ENCODE data around the gene LNX1.

Gene LNX1

DNA sequence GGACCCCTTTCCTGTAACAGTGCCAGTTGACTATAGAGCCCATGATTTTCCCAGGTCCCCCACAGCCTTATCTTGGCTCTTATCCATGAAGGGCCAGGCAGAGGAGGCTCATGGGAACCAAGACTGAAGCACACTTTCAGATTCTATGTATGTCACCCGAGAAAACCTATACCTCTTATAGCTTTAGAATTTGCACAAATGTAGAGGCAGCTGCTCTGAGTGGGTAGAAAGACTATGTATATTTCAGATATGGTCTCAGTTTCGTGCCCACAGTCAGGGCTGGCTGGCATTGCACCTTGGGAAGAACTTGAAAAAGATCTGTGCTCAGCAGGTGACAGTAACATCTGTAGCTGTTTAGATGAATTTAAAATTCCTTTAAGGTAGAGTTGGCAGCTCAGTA, 8.3 kb upstream of the LNX1 start:
- DNase-seq (ENCODE audit: low read depth, low spot score) = no peak

DNA sequence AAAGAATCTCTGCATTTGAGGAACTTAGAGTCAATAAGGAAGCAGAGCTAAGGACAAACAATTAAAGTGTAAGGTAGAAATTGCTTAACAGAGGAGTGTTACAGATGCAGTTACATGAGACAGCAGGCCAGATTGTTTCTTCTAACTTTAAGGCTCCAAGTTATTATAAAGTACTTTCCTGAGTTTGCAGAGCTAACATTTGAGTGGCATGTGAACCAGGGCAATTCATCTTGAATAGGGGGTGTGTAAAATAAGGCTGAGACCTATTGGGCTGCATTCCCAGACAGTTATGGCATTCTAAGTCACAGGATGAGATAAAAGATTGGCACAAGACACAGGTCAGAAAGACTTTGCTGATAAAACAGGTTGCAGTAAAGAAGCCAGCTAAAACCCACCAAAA, 7.6 kb upstream of the LNX1 start:
- no peak for DNase-seq (ENCODE audit: low read depth, low spot score)

DNA sequence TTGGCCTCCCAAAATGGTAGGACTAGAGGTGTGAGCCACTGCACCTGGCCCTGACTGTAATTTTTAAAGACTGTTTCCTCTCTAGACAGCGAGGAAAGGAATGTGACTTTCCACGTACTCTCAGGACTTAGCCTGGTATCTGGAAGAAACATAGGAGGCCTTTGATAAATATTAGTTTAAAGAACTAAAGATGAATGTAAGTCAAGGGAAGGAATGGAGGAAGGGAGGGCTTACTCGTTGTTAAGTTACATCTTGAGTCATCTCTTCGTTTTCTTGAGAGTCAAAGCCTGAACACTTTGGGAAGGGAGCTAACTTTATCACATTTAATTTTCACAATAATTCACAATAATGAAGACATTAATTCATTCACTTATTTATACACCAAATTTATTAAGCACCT, 7.2 kb upstream of the LNX1 start:
- no peak for DNase-seq (ENCODE audit: low read depth, low spot score)

- no peak for DNase-seq (ENCODE audit: low read depth, low spot score)
Measured at GRCh38 chr4:53596901-53597300, 5.6 kb upstream of the LNX1 start.

- DNase-seq (ENCODE audit: low read depth, low spot score) = no peak
Measured at GRCh38 chr4:53595834-53596233, 4.5 kb upstream of the LNX1 start.

DNA sequence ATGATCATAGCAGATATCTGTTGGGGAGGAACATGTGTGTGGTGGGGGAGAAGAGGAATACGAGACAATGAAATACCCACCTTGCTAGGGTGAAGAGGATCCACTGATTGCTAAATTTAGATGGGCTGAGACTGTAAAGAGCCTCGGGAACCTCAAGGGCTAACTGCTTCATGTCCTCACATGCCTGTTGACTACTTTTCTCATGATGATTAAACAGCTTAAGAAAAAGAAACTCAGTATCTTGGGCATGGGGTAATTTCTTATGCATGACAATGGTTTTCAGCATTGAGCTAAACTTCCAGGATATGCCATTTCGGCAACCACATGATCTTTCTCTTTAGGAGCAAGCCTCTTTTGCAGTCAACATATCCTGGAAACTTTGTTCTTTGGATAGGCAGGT, 3.9 kb upstream of the LNX1 start:
- no peak for DNase-seq (ENCODE audit: low read depth, low spot score)

DNA sequence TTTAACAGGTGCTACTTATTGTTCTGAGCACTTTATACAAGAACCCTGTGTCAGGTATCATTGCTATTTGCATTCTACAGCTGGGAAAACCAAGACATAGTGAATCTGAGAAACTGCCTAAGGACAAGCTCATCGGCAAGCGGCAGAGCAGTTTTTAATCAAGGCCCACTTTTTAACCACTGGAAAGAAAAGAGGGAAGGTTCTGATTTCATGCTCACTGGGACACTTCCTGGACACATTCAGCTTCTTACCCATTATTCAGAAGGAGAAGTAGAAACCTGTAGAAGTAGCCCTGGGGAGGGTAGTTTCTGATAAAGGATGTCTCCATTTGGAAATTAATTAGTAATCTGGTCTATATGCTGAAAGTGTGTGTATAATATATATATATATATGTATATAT, 2.5 kb upstream of the LNX1 start:
- DNase-seq (ENCODE audit: low read depth, low spot score) = no peak

DNA sequence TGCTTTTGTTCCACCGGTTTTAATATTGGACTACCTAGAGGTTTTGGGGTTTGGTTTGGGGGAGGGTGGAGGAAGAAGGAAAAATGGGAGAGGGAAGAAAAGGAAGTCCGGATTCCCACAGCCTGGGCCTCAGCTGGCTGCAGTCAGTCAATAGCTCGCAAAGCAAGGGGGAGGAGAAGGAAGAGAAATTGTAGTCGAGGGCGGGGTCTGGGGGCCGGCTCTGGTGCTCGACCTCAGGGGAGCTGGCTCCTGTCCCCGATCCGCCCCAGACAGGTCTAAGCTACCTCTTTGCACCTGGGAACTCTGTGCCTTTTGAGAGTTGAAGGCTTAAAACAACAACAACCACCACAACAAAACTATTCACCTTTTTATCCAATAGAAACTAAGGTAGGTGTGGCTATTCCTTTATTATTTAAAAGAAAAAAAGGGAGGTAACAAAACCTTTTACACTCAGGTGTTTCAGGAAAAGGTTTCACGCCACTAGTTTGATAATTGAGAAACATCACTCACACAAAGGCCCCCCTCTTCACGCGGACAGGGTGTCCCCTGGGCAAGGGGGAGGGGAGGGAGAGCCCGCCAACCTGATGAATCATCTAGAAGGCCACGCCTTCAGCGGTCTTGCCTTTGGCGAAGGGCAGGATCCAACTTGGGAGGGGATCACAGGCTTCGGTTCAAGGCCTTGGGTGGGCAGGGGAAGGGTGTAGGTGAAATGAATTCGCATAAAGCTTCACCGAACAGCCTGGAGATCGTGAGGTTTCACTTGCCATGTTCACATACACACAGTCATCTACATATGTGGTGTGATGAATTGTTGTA, 1.6 kb upstream of the LNX1 start:
- DNase-seq (ENCODE audit: low read depth, low spot score) = no peak

DNA sequence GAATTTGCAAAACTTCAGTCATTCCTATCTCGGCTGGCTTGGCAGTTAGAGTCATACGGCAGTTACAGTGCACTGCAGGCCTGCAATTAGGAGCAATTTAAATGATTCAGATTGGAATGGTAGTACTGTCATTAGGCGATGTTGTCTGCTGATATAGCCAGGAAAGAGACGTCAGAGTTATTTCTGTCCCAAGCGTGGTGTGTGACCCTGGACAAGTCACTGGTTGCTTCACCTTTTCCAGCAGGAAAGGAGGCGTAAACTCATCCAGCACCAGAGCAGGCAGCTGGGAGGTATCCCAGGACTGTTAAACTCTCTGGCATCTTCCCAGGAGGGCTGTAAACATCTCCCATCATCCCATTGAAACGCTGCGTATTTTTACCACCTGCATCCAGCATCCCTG, 836 bp upstream of the LNX1 start:
- DNase-seq (ENCODE audit: low read depth, low spot score) = no peak

- DNase-seq (ENCODE audit: low read depth, low spot score) = no peak
Measured at GRCh38 chr4:53590187-53590586, 1.1 kb downstream of the LNX1 start.

DNA sequence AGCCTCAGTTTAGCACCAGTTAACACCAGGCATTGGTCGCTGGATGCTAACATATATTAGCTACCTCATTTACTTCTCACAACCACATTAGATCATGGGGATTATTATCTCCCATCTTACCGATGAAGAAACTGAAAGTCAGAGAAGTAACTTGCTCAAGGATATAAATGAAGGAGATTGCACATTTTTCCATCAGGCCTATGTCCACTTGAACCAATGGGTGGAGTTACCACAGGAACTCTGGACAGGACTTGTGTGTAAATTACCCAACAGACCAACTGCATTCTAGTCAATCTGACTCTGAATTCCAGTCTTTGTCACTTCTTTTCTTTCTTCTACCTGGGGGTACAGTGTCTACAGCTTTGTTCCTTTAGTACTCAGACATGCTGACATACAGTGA, 1.8 kb downstream of the LNX1 start:
- DNase-seq (ENCODE audit: low read depth, low spot score) = no peak

GRCh38 chr4:53587135-53587534, 4.2 kb downstream of the LNX1 start:
- DNase-seq (ENCODE audit: low read depth, low spot score) = no peak

- DNase-seq (ENCODE audit: low read depth, low spot score) = no peak
Measured at GRCh38 chr4:53586121-53586816, 5.0 kb downstream of the LNX1 start.

GRCh38 chr4:53584658-53585057, 6.6 kb downstream of the LNX1 start:
- DNase-seq (ENCODE audit: low read depth, low spot score) = no peak

GRCh38 chr4:53583513-53583912, 7.8 kb downstream of the LNX1 start:
- no peak for DNase-seq (ENCODE audit: low read depth, low spot score)

- no peak for DNase-seq (ENCODE audit: low read depth, low spot score)
Measured at GRCh38 chr4:53582194-53582593, 9.1 kb downstream of the LNX1 start.

DNA sequence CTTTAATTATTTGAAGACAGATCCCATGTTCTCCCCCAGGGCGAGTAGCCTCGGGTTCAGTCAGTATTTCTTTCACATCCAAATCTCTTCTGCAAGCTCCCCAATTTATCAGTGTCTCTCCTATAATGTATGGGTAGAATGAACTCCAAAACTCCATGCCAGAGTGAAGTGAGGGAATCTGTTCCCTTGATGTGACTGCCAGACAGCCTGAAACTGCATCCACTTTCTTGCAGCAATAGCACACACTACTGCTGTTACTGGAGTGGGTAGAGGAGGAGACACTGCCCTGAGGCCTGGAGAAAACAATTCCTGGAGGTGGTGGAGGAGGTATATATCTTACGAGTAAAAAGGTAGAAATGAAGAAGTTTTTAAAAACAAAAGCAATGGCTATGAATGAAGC, 11.0 kb downstream of the LNX1 start:
- no peak for DNase-seq (ENCODE audit: low read depth, low spot score)

DNA sequence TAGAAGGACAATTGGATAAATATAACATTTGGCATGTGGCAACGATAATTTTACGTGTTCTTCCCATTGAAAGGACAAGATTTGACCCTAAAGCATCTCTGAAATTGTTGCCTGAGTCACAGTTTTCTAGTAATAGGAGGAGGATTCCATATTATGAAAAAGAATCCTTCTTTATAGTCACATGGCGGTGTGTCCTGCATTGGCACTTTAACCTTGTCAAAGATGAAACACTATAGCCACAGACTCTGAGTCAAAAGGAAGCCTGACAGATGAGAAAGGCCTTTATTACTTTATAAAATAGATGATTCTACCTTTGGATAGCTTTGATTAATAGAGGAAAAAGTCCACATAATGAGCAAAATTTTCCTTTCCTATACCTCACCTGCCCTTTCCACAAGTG, 11.5 kb downstream of the LNX1 start:
- no peak for DNase-seq (ENCODE audit: low read depth, low spot score)

- DNase-seq (ENCODE audit: low read depth, low spot score) = no peak
Measured at GRCh38 chr4:53576676-53577372, 14.5 kb downstream of the LNX1 start.

DNA sequence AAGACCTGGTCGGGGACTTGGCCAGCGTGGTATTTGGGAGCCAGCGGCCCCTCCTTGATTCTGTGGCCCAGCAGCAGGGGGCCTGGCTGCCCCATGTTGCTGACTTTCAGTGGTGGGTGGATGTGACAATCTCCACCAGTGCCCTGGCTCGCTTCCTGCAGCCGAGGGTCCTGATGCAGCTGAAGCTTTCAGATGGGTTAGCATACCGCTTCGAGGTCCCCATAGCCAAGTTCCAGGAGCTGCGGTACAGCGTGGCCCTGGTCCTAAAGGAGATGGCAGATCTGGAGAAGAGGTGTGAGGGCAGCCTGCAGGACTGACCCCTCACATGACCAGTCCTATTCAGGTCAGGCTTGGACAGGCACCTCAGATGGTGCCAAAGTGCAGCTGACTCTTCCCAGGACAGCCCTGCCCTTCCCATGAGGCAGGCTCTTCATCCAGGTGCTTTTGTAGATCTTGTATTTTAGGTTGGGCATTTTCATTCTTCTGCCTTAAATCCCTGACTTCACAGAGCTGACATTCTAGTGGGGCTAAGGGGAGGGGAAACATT, 15.1 kb downstream of the LNX1 start:
- DNase-seq (ENCODE audit: low read depth, low spot score) = no peak

- DNase-seq (ENCODE audit: low read depth, low spot score) = no peak
Measured at GRCh38 chr4:53575552-53575951, 15.7 kb downstream of the LNX1 start.

GRCh38 chr4:53574528-53574927, 16.8 kb downstream of the LNX1 start:
- no peak for DNase-seq (ENCODE audit: low read depth, low spot score)

- no peak for DNase-seq (ENCODE audit: low read depth, low spot score)
Measured at GRCh38 chr4:53573696-53574095, 17.6 kb downstream of the LNX1 start.
